B cell (primary cell): ENCODE data around the gene SLC7A9. TPM values are rescaled to one million over a fixed set of nuclear protein-coding genes. Genes with fewer than 3 reads are reported as not detected.

ENCODE experiments used
- ATAC-seq: fragments of 200-7000 bp; cut with Tn5 transposase; one replicate; pipeline ENCODE4 v1.10.0; 2021; ENCODE audit warnings: low read depth, mild to moderate bottlenecking, moderate number of reproducible peaks, moderate library complexity
- CTCF ChIA-PET: fragments of 350-600 bp; sonication (Branson Sonifier 250); formaldehyde crosslinking; loops from one replicate; lab custom pipeline; 2021; ENCODE audit warnings: antibody characterized with exemption, inconsistent platforms; lab: Charles Lee
- POLR2A ChIA-PET: fragments of 350-600 bp; sonication (Branson Sonifier 250); formaldehyde crosslinking; loops from one replicate; lab custom pipeline; 2021; ENCODE audit warnings: antibody characterized with exemption; lab: Charles Lee
- DNase-seq: peaks from one replicate; pipeline ENCODE4 v3.0.0; 2013
- H2AFZ ChIP-seq: 2 replicates; pipeline ENCODE4 v1.6.1; 2012; ENCODE audit warnings: mild to moderate bottlenecking, low read depth, low read length; ENCODE audit not compliant: insufficient read depth, poor library complexity, severe bottlenecking
- H3K27ac ChIP-seq, 2 donors: 1 replicate in 1 of 2; 2 replicates in 1 of 2; pipeline ENCODE4 v1.5.1; 2012 to 2013; ENCODE audit warnings: low read length in 2 of 2, mild to moderate bottlenecking in 2 of 2, moderate library complexity in 1 of 2
- H3K27me3 ChIP-seq, 4 experiments: fragments of 200-600 bp in 1 of 4; sonication (generic) in 1 of 4; replicated peaks in 1 of 4; 1 replicate in 2 of 4; 2 replicates in 2 of 4; pipeline versions ENCODE4 v1.6.1 to v1.7.0; 2013 to 2016; ENCODE audit warnings: low read length in 3 of 4, mild to moderate bottlenecking in 2 of 4, mixed read lengths in 1 of 4, moderate library complexity in 1 of 4; ENCODE audit not compliant: insufficient read depth in 4 of 4, control insufficient read depth in 3 of 4; ENCODE audit errors: control extremely low read depth in 1 of 4
- H3K36me3 ChIP-seq, 2 experiments: replicated peaks in 1 of 2; 1 replicate in 1 of 2; 2 replicates in 1 of 2; pipeline versions ENCODE4 v1.6.1 to v1.7.1; 2013; ENCODE audit warnings: low read length in 1 of 2; ENCODE audit not compliant: insufficient read depth in 2 of 2, control insufficient read depth in 1 of 2; ENCODE audit errors: control extremely low read depth in 1 of 2, extremely low read depth in 1 of 2
- H3K4me1 ChIP-seq, 2 donors: fragments of 200-600 bp in 1 of 2; sonication (generic) in 1 of 2; 1 replicate in 1 of 2; 2 replicates in 1 of 2; pipeline versions ENCODE4 v1.5.1 to v1.6.1; 2013 to 2017; ENCODE audit warnings: low read length in 2 of 2; ENCODE audit not compliant: control insufficient read depth in 2 of 2, insufficient read depth in 2 of 2
- H3K4me2 ChIP-seq: replicated peaks from 2 replicates; pipeline ENCODE3; 2012; ENCODE audit warnings: mild to moderate bottlenecking, low read depth, low read length; ENCODE audit not compliant: poor library complexity, severe bottlenecking
- H3K4me3 ChIP-seq, 5 experiments: fragments of 200-600 bp in 1 of 5; sonication (generic) in 1 of 5; 1 replicate in 3 of 5; 2 replicates in 2 of 5; pipeline versions ENCODE4 v1.5.1 to v1.7.0; 2011 to 2016; ENCODE audit warnings: low read length in 4 of 5, mild to moderate bottlenecking in 4 of 5, low read depth in 2 of 5, control low read depth in 1 of 5, moderate library complexity in 1 of 5; ENCODE audit not compliant: insufficient read depth in 1 of 5; ENCODE audit errors: control extremely low read depth in 1 of 5, extremely low read depth in 1 of 5
- H3K79me2 ChIP-seq: fragments of 200-600 bp; sonication (generic); one replicate; pipeline ENCODE4 v1.6.0; 2016; ENCODE audit warnings: low read length; ENCODE audit not compliant: control insufficient read depth, insufficient read depth
- H3K9ac ChIP-seq: fragments of 200-600 bp; sonication (generic); 2 replicates; pipeline ENCODE4 v1.6.1; 2017; ENCODE audit warnings: mild to moderate bottlenecking, low read length, moderate library complexity
- H3K9me3 ChIP-seq, 3 donors: one replicate each; pipeline versions ENCODE4 v1.6.1 to v1.7.1; 2013; ENCODE audit warnings: low read length in 2 of 3; ENCODE audit not compliant: control insufficient read depth in 2 of 3, insufficient read depth in 1 of 3; ENCODE audit errors: control extremely low read depth in 1 of 3
- H4K20me1 ChIP-seq: 2 replicates; pipeline ENCODE4 v1.6.0; 2012; ENCODE audit warnings: mild to moderate bottlenecking, low read length; ENCODE audit not compliant: insufficient read depth, control insufficient read depth, poor library complexity, severe bottlenecking
- H3K27ac Mint-ChIP-seq: one replicate; pipeline ENCODE4 v1.8.0; 2021; ENCODE audit warnings: mixed read lengths
- H3K27me3 Mint-ChIP-seq: one replicate; pipeline ENCODE4 v1.8.0; 2021; ENCODE audit warnings: mixed read lengths
- H3K4me1 Mint-ChIP-seq: one replicate; pipeline ENCODE4 v1.8.0; 2021; ENCODE audit warnings: mixed read lengths
- H3K4me3 Mint-ChIP-seq: one replicate; pipeline ENCODE4 v1.8.0; 2021; ENCODE audit warnings: mixed read lengths
- H3K9me3 Mint-ChIP-seq: one replicate; pipeline ENCODE4 v1.8.0; 2022; ENCODE audit warnings: mixed read lengths; ENCODE audit not compliant: insufficient read depth
- EZH2 ChIP-seq: IDR thresholded peaks from 2 replicates; pipeline ENCODE4 v1.6.1; 2012; ENCODE audit warnings: borderline replicate concordance, low read depth, mild to moderate bottlenecking, moderate library complexity, low read length; ENCODE audit not compliant: insufficient read depth, poor library complexity, severe bottlenecking
- WGBS: methylation state at CpG from one replicate; pipeline ENCODE4 v1.1.5; 2013; ENCODE audit warnings: missing lambda C conversion rate; ENCODE audit not compliant: insufficient coverage; 5-methylcytosine and 5-hydroxymethylcytosine counted together
- intact Hi-C: fragments of 100-400 bp; cut with micrococcal nuclease; formaldehyde crosslinking; loops from one replicate; pipeline ENCODE4 v1.10.0; 2022
- polyA plus RNA-seq: library from polyadenylated mRNA; depleted of rRNA; stranded (reverse); fragments of >200 nt; gene quantifications from 2 replicates; pipeline ENCODE4 v1.2.3, GENCODE V29; 2012
- total RNA-seq, 2 donors: library from RNA; stranded (reverse); fragments of 120-200 nt in 1 of 2; gene quantifications; 1 replicate in 1 of 2; 2 replicates in 1 of 2; pipeline versions ENCODE4 v1.2.3 to v1.2.4, GENCODE V29; 2013 to 2022
- TF ChIP-seq, protein P1 (sequence below): fragments of 200-600 bp; IDR thresholded peaks from one replicate; pipeline ENCODE4 v1.8.0; 2022; ENCODE audit warnings: antibody characterized with exemption, mild to moderate bottlenecking

The SLC7A9 gene
- total and polyA plus RNA-seq, 2 donors (not counting 1 experiment from before 2014, with no cell fraction given): 0.19 to 0.62 TPM

DNA sequence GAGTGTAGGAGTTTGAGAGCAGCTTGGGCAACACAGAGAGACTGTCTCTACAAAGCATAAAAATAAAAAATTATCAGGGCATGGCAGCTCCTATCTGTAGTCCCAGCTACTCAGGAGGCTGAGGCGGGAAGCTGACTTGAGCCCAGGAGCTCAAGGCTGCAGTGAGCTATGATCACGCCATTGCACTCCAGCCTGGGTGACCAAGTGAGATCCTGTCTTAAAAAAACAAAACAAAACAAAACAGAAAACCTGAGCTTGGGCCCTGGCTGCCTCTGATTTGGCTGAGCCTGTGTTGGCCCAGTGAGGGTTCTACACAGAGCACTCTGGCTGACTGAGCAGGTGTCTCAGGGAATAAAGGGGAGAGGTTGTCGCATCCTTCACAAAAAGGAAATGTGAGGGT lies 8.0 kb downstream of the SLC7A9 start:
- H4K20me1 ChIP-seq: no peaks in the 10 kb centered on the region
- CTCF ChIA-PET: no interaction called here
- intact Hi-C loops: no loop called here
- H3K79me2 ChIP-seq: no peaks in the 10 kb centered on the region
- ATAC-seq: no peak
- H3K4me2 ChIP-seq: no peak overlapping the region
- no peak for DNase-seq
- no peaks in the 10 kb centered on the region for H3K27me3 ChIP-seq
- Mint-ChIP-seq H3K4me1 (no peaks in the 10 kb centered on the region), H3K9me3 (no peaks in the 10 kb centered on the region), H3K27me3 (no peaks in the 10 kb centered on the region), H3K27ac (no peak overlapping the region), H3K4me3 (no peak overlapping the region)
- H3K4me3 ChIP-seq: no peak overlapping the region
- no peaks in the 10 kb centered on the region for H3K4me1 ChIP-seq
- no peaks in the 10 kb centered on the region for H3K9me3 ChIP-seq
- no peak for TF ChIP-seq EZH2
- TF ChIP-seq, protein P1, sequence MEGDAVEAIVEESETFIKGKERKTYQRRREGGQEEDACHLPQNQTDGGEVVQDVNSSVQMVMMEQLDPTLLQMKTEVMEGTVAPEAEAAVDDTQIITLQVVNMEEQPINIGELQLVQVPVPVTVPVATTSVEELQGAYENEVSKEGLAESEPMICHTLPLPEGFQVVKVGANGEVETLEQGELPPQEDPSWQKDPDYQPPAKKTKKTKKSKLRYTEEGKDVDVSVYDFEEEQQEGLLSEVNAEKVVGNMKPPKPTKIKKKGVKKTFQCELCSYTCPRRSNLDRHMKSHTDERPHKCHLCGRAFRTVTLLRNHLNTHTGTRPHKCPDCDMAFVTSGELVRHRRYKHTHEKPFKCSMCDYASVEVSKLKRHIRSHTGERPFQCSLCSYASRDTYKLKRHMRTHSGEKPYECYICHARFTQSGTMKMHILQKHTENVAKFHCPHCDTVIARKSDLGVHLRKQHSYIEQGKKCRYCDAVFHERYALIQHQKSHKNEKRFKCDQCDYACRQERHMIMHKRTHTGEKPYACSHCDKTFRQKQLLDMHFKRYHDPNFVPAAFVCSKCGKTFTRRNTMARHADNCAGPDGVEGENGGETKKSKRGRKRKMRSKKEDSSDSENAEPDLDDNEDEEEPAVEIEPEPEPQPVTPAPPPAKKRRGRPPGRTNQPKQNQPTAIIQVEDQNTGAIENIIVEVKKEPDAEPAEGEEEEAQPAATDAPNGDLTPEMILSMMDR: no peak
- H3K36me3 ChIP-seq: no peaks in the 10 kb centered on the region
- POLR2A ChIA-PET: no interaction called here
- no peak overlapping the region for H3K27ac ChIP-seq
- WGBS: 86% methylated on average over 2 of the region's 3 CpGs
- H2AFZ ChIP-seq: no peak overlapping the region
- no peak overlapping the region for H3K9ac ChIP-seq

DNA sequence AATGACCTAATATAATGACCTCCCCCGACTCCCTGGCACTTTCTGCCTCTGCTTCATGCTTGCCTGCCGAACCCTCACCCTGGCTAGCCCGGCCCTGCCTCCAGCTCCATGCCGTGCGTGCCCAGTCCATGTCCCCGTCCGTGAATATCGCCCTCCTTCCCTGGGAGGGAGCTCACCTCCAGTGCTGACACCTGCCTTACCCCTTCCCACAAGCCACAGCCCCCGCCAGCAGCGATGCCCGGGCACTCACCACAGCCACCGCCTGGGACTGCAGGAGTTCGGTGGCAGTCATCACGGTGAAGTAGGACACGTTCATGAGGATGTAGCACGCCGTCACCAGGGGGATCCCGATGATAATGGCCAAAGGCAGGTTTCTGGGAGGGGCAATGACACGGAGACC lies 10.0 kb downstream of the SLC7A9 start:
- intact Hi-C loops: no loop called here
- Mint-ChIP-seq H3K27me3 (no peaks in the 10 kb centered on the region), H3K4me1 (no peaks in the 10 kb centered on the region), H3K9me3 (no peaks in the 10 kb centered on the region), H3K27ac (no peak overlapping the region), H3K4me3 (no peak overlapping the region)
- ATAC-seq (no peak), DNase-seq (no peak)
- Histone ChIP-seq H4K20me1 (no peaks in the 10 kb centered on the region), H3K27ac (no peak overlapping the region), H3K4me1 (no peaks in the 10 kb centered on the region), H3K4me3 (no peak overlapping the region), H3K4me2 (no peak overlapping the region), H3K9ac (no peak overlapping the region), H3K9me3 (no peaks in the 10 kb centered on the region), H3K27me3 (no peaks in the 10 kb centered on the region), H2AFZ (no peak overlapping the region), H3K79me2 (no peaks in the 10 kb centered on the region), H3K36me3 (no peaks in the 10 kb centered on the region)
- ChIA-PET POLR2A (no interaction called here), CTCF (no interaction called here)
- TF ChIP-seq, protein P1: no peak
- no peak for TF ChIP-seq EZH2
- 94% methylated on average over 19 of the region's 19 CpGs for WGBS
